ENCODE measurements around the gene ATP5PD. TPM values are rescaled to one million over a fixed set of nuclear protein-coding genes. Genes with fewer than 3 reads are reported as not detected.

The ATP5PD gene
- total RNA-seq, 1 donor = 278 TPM

GRCh38 chr17:75093548-75094158 lies 46.9 kb upstream of the ATP5PD start:
- Histone ChIP-seq H3K79me2 (ENCODE audit: insufficient read depth, low read length) (peaks cover 29% of the 10 kb centered on the region), H3K9me3 (ENCODE audit: low read depth, low read length) (no peaks in the 10 kb centered on the region), H2AFZ (ENCODE audit: low read length) (no peak overlapping the region), H3K4me1 (ENCODE audit: insufficient read depth, low read length) (peaks cover 17% of the 10 kb centered on the region), H3K27me3 (ENCODE audit: insufficient read depth, low read length) (no peaks in the 10 kb centered on the region), H3K4me3 (ENCODE audit: insufficient read depth, low read length) (no peak overlapping the region), H3K27ac (ENCODE audit: low read depth, low read length) (no peak overlapping the region), H4K20me1 (ENCODE audit: insufficient read depth, low read length) (peaks cover 13% of the 10 kb centered on the region), H3K4me2 (ENCODE audit: insufficient read depth, low read length) (no peak overlapping the region), H3K36me3 (ENCODE audit: insufficient read depth, low read length) (peaks cover 10% of the 10 kb centered on the region)
- TF ChIP-seq CTCF (IDR thresholded peaks at IDR 0.05; ENCODE audit: extremely low read depth, low read depth, low read length) = no peak
- DNase-seq (ENCODE audit: insufficient read length, low spot score, missing footprints) = peak; percentile 51

- Histone ChIP-seq H3K27me3 (ENCODE audit: insufficient read depth, low read length) (no peaks in the 10 kb centered on the region), H3K4me3 (ENCODE audit: insufficient read depth, low read length) (no peak overlapping the region), H4K20me1 (ENCODE audit: insufficient read depth, low read length) (peaks cover 13% of the 10 kb centered on the region), H2AFZ (ENCODE audit: low read length) (no peak overlapping the region), H3K9me3 (ENCODE audit: low read depth, low read length) (no peaks in the 10 kb centered on the region), H3K4me2 (ENCODE audit: insufficient read depth, low read length) (no peak overlapping the region), H3K79me2 (ENCODE audit: insufficient read depth, low read length) (peaks cover 29% of the 10 kb centered on the region), H3K4me1 (ENCODE audit: insufficient read depth, low read length) (peaks cover 27% of the 10 kb centered on the region), H3K27ac (ENCODE audit: low read depth, low read length) (no peak overlapping the region), H3K36me3 (ENCODE audit: insufficient read depth, low read length) (no peaks in the 10 kb centered on the region)
- TF ChIP-seq CTCF (IDR thresholded peaks at IDR 0.05; ENCODE audit: extremely low read depth, low read depth, low read length) = no peak
- no peak for DNase-seq (ENCODE audit: insufficient read length, low spot score, missing footprints)
Observed at GRCh38 chr17:75091855-75092327, 45.1 kb upstream of the ATP5PD start.

GRCh38 chr17:75090871-75091854 lies 44.4 kb upstream of the ATP5PD start:
- H3K79me2 ChIP-seq (ENCODE audit: insufficient read depth, low read length) = peaks cover 29% of the 10 kb centered on the region
- peaks cover 13% of the 10 kb centered on the region for H4K20me1 ChIP-seq (ENCODE audit: insufficient read depth, low read length)
- no peak overlapping the region for H2AFZ ChIP-seq (ENCODE audit: low read length)
- no peaks in the 10 kb centered on the region for H3K9me3 ChIP-seq (ENCODE audit: low read depth, low read length)
- H3K27ac ChIP-seq (ENCODE audit: low read depth, low read length) = no peak overlapping the region
- peak overlapping the region; percentile 36 for H3K4me2 ChIP-seq (ENCODE audit: insufficient read depth, low read length)
- peaks cover 24% of the 10 kb centered on the region for H3K4me1 ChIP-seq (ENCODE audit: insufficient read depth, low read length)
- peak; percentile 83 for DNase-seq (ENCODE audit: insufficient read length, low spot score, missing footprints)
- no peak for TF ChIP-seq CTCF (IDR thresholded peaks at IDR 0.05; ENCODE audit: extremely low read depth, low read depth, low read length)
- no peaks in the 10 kb centered on the region for H3K27me3 ChIP-seq (ENCODE audit: insufficient read depth, low read length)
- no peaks in the 10 kb centered on the region for H3K36me3 ChIP-seq (ENCODE audit: insufficient read depth, low read length)
- H3K4me3 ChIP-seq (ENCODE audit: insufficient read depth, low read length) = no peak overlapping the region
